Upper lobe of left lung (tissue), 6 donors: Measurements from ENCODE around the gene KRTAP2-2. TPM values are rescaled to one million over a fixed set of nuclear protein-coding genes. Genes with fewer than 3 reads are reported as not detected.
"Not testable (repeated sequence)": the region's sequence is repeated elsewhere in the genome, so short reads cannot be mapped to it uniquely, and the experiment has no call there.

Experiments
- ATAC-seq, 2 donors: fragments of 200-7000 bp; cut with Tn5 transposase; one replicate each; pipeline ENCODE4 v1.9.1; 2022; ENCODE audit warnings: mild to moderate bottlenecking in 2 of 2, moderate library complexity in 2 of 2; ENCODE audit not compliant: low FRiP score in 2 of 2
- DNase-seq, 2 donors: peaks; one replicate each; pipeline ENCODE4 v3.0.0-alpha.2; 2019 to 2020
- H3K27ac ChIP-seq, 4 donors: fragments of 200-600 bp; sonication (generic); one replicate each; pipeline ENCODE4 v1.5.1; 2016 to 2019
- H3K27me3 ChIP-seq, 4 donors: fragments of 200-600 bp; sonication (generic); one replicate each; pipeline ENCODE4 v1.5.1; 2017 to 2019
- H3K36me3 ChIP-seq, 4 donors: fragments of 200-600 bp; sonication (generic); one replicate each; pipeline ENCODE4 v1.5.1; 2016 to 2019
- H3K4me1 ChIP-seq, 4 donors: fragments of 200-600 bp; sonication (generic); one replicate each; pipeline ENCODE4 v1.5.1; 2018 to 2019
- H3K4me3 ChIP-seq, 4 donors: fragments of 200-600 bp; sonication (generic); one replicate each; pipeline ENCODE4 v1.5.1; 2017 to 2019; ENCODE audit warnings: mild to moderate bottlenecking in 2 of 4, moderate library complexity in 1 of 4
- H3K9me3 ChIP-seq, 4 donors: fragments of 200-600 bp; sonication (generic); one replicate each; pipeline ENCODE4 v1.5.1; 2018 to 2019
- EP300 ChIP-seq, 4 donors: sonication (generic); formaldehyde crosslinking; IDR thresholded peaks; one replicate each; pipeline ENCODE4 v1.5.1; 2017; ENCODE audit warnings: antibody characterized with exemption in 4 of 4, control low read depth in 2 of 4
- POLR2A ChIP-seq, 4 donors: fragments of 450-650 bp; IDR thresholded peaks; one replicate each; pipeline ENCODE4 v1.5.1; 2016 to 2017; ENCODE audit warnings: antibody characterized with exemption in 4 of 4, mild to moderate bottlenecking in 2 of 4
- POLR2AphosphoS5 ChIP-seq, 2 donors: sonication (generic); formaldehyde crosslinking; IDR thresholded peaks; one replicate each; pipeline ENCODE4 v1.5.1; 2017; ENCODE audit warnings: antibody characterized with exemption in 2 of 2
- WGBS, 2 donors: methylation state at CpG; one replicate each; pipeline ENCODE4 v1.1.5; 2017 to 2018; 5-methylcytosine and 5-hydroxymethylcytosine counted together
- total RNA-seq, 6 donors: library from RNA; depleted of rRNA in 4 of 6; stranded (reverse); fragments of >200 nt in 4 of 6; gene quantifications; one replicate each; pipeline versions ENCODE4 v1.1.0 to v1.2.1, GENCODE V29; 2016 to 2021
- TF ChIP-seq, protein P1 (sequence below), 6 experiments: fragments of 450-650 bp in 4 of 6; fragments of 200-600 bp in 2 of 6; sonication (generic) in 2 of 6; IDR thresholded peaks; one replicate each; pipeline ENCODE4 v1.5.1; 2016 to 2019; ENCODE audit warnings: antibody characterized with exemption in 6 of 6
- donor health status: DM: no; HTN: no; CAD: no; lungs with moderate emphysema.
- donor health status: DM: no; HTN: yes; CAD: no; lungs with severe emphysema.

KRTAP2-2 gene, protein sequence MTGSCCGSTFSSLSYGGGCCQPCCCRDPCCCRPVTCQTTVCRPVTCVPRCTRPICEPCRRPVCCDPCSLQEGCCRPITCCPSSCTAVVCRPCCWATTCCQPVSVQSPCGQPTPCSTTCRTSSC
- total RNA-seq: not detected

DNA sequence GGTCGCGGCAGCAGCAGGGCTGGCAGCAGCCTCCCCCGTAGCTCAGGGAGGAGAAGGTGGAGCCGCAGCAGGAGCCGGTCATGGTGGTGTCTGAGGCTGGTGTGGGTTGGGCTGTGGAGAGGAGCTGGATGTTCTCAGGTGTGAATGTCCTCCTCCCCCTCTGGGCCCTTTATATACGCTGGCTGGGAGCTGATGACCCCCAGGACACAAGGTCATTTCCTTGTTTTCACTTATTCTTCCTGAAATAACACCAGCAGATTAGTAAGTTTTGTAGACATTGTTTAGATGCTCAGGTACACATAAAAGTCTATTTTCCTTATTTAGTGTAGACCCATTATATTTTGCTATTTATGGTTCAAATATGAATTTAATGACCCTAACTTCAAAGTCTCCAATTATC, at the start of gene KRTAP2-2:
TSS of gene KRTAP2-2 (minus strand) at position 101 of the 400 bp plus-strand sequence. CDS start at position 82, 19 bp downstream.
- not testable (repeated sequence) for H3K9me3 ChIP-seq, H3K36me3 ChIP-seq, H3K4me3 ChIP-seq, DNase-seq, ATAC-seq, H3K4me1 ChIP-seq, H3K27ac ChIP-seq, H3K27me3 ChIP-seq
- 36 to 67% methylated on average over 1 of the region's 6 CpGs for WGBS, 2 donors

DNA sequence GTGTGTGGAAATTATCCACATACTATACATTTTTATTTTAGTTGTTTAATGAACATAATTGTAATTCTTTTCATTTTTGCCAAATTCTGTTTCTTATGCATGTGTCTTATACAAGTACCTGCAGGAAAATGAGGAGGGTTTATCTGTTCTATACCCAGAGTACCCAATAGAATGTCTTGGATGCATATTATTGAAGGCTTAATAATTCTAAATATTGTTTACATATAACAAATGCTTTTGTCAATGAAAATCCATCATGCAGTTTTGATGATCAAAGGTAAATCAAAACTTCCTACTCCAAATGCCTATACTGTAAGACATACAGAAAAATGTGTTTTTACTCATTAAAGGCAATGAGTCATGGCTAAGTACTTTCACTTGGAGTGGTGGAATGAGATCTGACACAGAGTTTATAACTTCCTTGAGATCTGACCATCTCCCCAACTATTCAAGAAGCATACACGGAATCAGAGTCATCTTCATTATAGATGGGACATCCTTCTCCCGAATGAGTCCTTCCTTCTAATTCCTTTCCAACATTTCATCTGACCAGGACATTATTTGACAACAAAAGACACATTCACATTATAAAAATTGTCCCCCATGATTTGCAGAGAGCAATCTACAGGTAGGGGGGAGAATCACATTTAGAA, 49.5 kb upstream of the KRTAP2-2 start:
- H3K36me3 ChIP-seq, ATAC-seq, H3K4me1 ChIP-seq, H3K27me3 ChIP-seq, H3K9me3 ChIP-seq, H3K27ac ChIP-seq, H3K4me3 ChIP-seq, DNase-seq: not testable (repeated sequence)
- WGBS, 2 donors: 72 to 77% methylated on average over 2 of the region's 2 CpGs

DNA sequence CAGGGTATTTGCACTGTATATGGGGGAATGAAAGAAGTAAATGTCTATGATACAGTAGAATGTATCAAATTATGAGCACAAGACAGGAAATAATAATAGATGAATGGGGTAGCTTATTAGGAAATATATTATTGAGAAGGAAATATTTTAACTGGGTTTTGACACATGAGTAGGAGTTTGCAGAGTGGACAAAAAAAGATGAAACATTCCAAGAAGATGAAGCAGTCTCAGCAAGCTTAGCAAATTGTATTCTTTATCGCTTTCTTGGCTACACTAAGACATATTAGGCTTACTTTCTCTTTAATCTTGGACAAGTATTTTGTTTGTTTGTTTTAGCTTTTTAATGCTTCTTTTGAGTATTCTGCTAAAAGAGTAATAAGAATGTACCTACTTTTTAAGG, 48.9 kb upstream of the KRTAP2-2 start:
- H3K36me3 ChIP-seq: no peaks in the 10 kb centered on the region
- H3K4me3 ChIP-seq: no peak overlapping the region
- no peaks in the 10 kb centered on the region for H3K27me3 ChIP-seq
- ATAC-seq (no peak), DNase-seq (no peak)
- H3K9me3 ChIP-seq: no peaks in the 10 kb centered on the region
- WGBS, 2 donors: 89 to 97% methylated on average over 1 of the region's 1 CpG
- no peaks in the 10 kb centered on the region for H3K4me1 ChIP-seq
- TF ChIP-seq EP300 (IDR thresholded peaks at IDR 0.05): no peak
- TF ChIP-seq, protein P1, sequence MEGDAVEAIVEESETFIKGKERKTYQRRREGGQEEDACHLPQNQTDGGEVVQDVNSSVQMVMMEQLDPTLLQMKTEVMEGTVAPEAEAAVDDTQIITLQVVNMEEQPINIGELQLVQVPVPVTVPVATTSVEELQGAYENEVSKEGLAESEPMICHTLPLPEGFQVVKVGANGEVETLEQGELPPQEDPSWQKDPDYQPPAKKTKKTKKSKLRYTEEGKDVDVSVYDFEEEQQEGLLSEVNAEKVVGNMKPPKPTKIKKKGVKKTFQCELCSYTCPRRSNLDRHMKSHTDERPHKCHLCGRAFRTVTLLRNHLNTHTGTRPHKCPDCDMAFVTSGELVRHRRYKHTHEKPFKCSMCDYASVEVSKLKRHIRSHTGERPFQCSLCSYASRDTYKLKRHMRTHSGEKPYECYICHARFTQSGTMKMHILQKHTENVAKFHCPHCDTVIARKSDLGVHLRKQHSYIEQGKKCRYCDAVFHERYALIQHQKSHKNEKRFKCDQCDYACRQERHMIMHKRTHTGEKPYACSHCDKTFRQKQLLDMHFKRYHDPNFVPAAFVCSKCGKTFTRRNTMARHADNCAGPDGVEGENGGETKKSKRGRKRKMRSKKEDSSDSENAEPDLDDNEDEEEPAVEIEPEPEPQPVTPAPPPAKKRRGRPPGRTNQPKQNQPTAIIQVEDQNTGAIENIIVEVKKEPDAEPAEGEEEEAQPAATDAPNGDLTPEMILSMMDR (IDR thresholded peaks at IDR 0.05): no peak
- H3K27ac ChIP-seq: no peak overlapping the region

DNA sequence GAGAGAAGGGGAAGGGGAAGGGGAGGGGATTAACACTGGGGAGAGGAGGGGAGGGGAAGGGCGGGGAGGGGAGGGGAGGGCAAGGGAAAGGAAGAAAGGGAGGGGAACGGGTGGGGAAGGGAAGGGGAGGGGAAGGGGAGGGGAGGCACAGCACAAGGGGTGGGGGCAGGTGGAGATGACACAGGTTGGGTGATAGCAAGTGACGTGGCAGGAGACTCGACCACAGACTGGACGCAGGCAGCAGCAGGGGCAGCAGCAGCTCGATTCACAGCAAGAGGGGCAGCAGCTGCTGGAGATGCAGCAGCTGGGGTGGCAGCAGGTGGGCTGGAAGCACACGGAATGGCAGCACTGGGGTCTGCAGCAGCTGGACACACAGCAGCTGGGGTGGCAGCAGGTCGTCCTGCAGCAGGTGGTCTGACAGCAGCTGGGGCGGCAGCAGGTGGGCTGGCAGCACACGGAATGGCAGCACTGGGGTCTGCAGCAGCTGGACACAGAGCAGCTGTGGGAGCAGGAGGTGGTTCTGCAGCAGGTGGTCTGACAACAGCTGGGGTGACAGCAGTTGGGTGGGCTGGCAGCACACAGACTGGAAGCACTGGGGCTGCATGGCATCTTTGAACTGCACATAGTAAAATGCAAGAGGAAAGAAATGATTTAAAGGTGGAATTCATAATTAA, 46.7 kb upstream of the KRTAP2-2 start, which contains the start of gene KRTAP4-16:
TSS of gene KRTAP4-16 (minus strand) at position 624 of the 674 bp plus-strand sequence. CDS start at position 624, 0 bp downstream.
- ATAC-seq (no peak), DNase-seq (peak in 1 of 2 donors; percentile 52)
- Histone ChIP-seq H3K36me3 (no peaks in the 10 kb centered on the region), H3K4me1 (no peaks in the 10 kb centered on the region), H3K9me3 (no peaks in the 10 kb centered on the region), H3K4me3 (no peak within 1 kb of the TSS), H3K27me3 (no peaks in the 10 kb centered on the region), H3K27ac (no peak within 1 kb of the TSS)
- TF ChIP-seq, protein P1 (IDR thresholded peaks at IDR 0.05): no peak
- TF ChIP-seq POLR2AphosphoS5 (IDR thresholded peaks at IDR 0.05) (no peak), EP300 (IDR thresholded peaks at IDR 0.05) (no peak), POLR2A (IDR thresholded peaks at IDR 0.05) (no peak)
- WGBS, 2 donors: 49 to 64% methylated on average over 8 to 10 of the region's 10 CpGs

DNA sequence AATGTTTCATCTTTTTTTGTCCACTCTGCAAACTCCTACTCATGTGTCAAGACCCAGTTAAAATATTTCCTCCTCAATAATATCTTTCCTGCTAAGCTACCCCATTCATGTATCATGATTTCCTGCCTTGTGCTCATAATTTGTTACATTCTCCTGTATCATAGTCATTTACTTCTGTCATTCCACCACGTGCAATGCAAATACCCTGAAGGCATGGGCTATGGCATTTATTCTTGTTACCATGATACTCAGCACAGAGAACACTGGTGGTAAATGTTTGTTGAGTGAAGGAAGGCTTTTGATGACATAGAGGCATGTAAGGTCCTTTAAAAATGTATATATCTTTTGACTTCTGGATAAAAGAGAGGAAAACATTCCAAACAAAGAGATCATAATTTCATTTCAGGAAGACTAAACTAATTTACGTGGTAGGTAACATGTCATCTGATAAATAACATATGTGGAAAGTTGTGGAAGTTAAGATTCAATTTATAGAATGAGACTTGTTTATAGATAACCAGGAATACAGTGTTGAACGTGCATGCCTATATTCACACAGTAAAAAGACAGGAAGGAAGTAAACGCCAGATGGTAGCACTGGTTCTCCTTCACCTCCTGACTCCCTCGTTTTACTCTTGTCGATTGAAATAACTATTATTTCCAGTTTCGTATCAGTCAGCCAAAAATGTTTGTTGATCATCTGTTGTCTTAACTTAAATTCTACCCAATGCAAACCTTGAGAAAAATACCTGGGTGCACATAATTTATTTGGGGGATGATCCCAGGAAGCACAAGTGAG, 44.9 kb upstream of the KRTAP2-2 start:
- H3K4me1 ChIP-seq, ATAC-seq, H3K9me3 ChIP-seq, H3K36me3 ChIP-seq, H3K27me3 ChIP-seq, DNase-seq, H3K27ac ChIP-seq, H3K4me3 ChIP-seq: not testable (repeated sequence)
- WGBS, 2 donors: 35 to 49% methylated on average over 7 of the region's 7 CpGs

DNA sequence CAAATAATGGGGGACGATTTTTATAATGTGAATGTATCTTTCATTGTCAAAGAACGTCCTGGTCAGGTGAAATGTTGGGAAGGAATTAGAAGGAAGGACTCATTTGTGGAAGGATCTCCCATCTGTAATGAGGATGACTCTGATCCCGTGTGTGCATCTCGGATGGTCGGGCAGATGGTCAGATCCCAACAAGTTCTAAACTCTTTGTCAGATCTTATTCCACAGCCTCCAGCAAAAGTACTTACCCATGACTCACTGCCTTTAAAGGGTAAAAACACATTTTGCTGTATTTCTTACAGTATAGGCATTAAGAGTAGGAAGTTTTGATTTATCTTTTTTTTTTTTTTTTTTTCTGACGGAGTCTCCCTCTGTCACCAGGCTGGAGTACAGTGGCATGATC, 43.5 kb upstream of the KRTAP2-2 start:
- no peak overlapping the region for H3K27ac ChIP-seq
- no peaks in the 10 kb centered on the region for H3K9me3 ChIP-seq
- ATAC-seq: no peak
- no peaks in the 10 kb centered on the region for H3K27me3 ChIP-seq
- H3K36me3 ChIP-seq: no peaks in the 10 kb centered on the region
- TF ChIP-seq POLR2AphosphoS5 (IDR thresholded peaks at IDR 0.05) (no peak), POLR2A (IDR thresholded peaks at IDR 0.05) (no peak), EP300 (IDR thresholded peaks at IDR 0.05) (no peak)
- TF ChIP-seq, protein P1 (IDR thresholded peaks at IDR 0.05): no peak
- DNase-seq: no peak
- H3K4me1 ChIP-seq: no peaks in the 10 kb centered on the region
- WGBS, 2 donors: 79 to 87% methylated on average over 6 of the region's 6 CpGs
- H3K4me3 ChIP-seq: no peak overlapping the region
